HG03103 (cell line): ENCODE results near the gene CEMIP.

Source experiments
- ATAC-seq: cut with Tn5 transposase; IDR thresholded peaks from one replicate; pipeline ENCODE4 v1.9.1; 2021; ENCODE audit warnings: low read depth; ENCODE audit not compliant: unreplicated experiment

CEMIP gene

DNA sequence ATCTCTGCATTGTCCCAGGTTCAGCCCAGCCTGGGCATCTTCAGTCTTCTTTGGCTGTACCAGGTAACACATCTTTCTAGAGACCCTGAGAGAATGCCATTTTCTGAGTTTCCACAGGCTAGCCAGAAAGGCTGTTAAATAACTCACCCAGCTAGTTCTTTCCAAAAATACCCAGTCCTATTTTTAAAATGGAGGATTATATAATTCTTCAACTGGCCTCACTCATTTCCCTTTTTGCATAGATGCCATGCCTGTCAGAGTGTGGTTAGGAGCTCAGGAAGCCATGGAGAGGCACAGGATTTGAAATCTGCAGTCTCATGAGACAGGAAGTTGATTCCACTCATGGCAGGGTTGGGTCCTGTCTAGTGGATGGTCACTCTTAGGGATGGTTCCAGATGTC, 39.8 kb downstream of the CEMIP start:
- ATAC-seq, result no peak

- ATAC-seq, result no peak
Observed at GRCh38 chr15:80820092-80820491, 40.9 kb downstream of the CEMIP start.

DNA sequence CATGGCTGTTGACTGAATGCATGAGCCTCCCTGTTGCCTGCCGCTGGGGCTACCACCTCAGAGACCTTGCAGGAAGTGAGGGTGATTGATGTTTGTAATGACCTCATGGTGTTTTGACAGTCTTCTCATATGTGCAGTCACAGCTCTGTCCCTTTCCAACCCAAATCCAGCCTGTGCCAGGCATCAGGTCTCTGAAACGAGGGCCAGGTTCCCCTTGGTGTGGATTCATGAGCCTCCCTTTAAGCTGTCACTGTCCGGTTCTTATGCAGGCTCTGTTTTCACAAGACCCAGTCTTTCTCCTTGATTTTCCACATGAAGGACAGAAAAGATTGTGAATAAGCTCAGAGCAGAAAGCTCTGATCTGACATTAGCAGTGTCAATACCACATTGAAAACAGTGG, 43.1 kb downstream of the CEMIP start:
- no peak for ATAC-seq

DNA sequence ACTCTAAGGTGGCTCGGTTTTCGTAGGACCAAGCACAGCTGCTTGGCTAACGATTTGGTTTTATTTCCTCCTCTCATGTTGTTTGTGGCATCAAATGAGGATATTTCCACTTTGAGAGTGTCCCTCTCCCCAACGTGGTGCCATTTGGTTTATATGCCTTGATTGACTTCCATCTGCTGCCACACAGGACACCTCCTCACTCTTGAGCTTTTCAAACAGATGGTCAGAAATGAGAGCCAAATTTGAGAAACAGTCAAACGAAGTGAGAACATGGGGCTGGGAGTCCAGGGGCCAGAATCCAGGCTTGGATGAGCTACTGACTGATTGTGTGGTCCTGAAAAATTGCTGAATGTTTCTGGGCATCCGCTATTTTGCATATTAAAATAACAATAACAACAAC, 43.5 kb downstream of the CEMIP start:
- ATAC-seq, result no peak

GRCh38 chr15:80823120-80823519, 44.0 kb downstream of the CEMIP start:
- ATAC-seq, result no peak

DNA sequence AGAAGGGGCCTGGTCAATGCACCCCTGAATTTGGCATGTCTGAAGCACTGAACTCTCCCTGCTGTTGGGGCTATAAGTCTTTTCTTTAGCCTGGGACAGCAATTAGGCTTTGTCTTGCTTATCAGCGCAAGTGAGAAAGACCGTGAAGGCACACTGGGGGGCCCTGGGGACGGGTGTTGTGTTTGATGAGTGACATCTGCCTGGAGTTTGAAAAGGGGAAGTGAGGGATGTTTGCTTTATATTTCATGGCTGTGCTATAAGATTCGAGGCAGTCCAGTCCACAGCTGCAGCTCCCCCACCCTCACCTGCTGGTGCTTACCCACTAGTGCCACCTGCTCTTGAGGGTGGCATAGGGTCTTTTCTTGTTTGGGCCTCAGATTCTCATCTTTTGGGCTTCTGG, 44.8 kb downstream of the CEMIP start:
- ATAC-seq, result no peak

- no peak for ATAC-seq
Observed at GRCh38 chr15:80825361-80826030, 46.3 kb downstream of the CEMIP start.

DNA sequence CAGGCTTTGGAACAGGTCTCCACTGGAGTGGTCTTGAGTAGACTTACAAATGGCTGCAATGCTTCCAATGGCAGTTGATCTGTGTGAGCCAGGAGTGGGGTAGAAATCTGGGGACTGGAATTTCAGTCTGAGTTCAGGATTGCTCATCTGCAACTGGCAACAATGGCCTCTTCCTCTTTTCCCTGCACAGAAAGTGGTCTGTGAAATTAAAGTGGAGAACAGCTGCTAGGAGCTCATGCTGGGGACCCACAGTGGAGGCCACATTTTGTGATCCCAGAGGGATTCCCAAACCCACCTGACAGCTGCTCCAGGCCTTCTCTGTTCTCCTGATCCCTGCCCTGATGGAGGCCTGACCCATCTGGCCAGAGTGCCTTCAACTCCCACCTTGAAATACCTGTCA, 49.6 kb downstream of the CEMIP start:
- no peak for ATAC-seq

- ATAC-seq, result no peak
Observed at GRCh38 chr15:80830677-80831076, 51.5 kb downstream of the CEMIP start.

- no peak for ATAC-seq
Observed at GRCh38 chr15:80831192-80831591, 52.0 kb downstream of the CEMIP start.

GRCh38 chr15:80831606-80832224, 52.5 kb downstream of the CEMIP start:
- no peak for ATAC-seq

DNA sequence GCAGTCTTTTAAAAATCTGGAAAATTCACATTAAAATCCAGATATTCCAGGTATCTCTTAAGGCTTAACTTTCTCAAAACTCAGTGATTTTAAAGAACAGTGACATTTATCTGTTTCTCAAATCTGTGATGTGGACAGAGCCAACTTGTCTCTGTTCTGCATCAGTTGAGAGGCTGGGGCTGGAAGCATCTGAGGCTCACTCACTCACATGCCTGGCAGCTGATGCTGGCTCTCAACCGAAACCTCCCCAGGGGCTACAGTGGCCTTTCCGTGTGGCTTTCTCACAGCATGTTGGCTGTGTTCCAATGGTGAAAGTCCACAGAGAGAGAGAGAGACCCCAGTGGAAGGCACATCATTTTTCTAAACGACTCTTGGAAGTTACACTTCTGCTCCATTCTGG, 53.5 kb downstream of the CEMIP start:
- no peak for ATAC-seq

GRCh38 chr15:80834402-80834801, 55.2 kb downstream of the CEMIP start:
- ATAC-seq, result no peak

- no peak for ATAC-seq
Observed at GRCh38 chr15:80834906-80835305, 55.7 kb downstream of the CEMIP start.

GRCh38 chr15:80835336-80835735, 56.2 kb downstream of the CEMIP start:
- no peak for ATAC-seq

- no peak for ATAC-seq
Observed at GRCh38 chr15:80836223-80836622, 57.1 kb downstream of the CEMIP start.

- no peak for ATAC-seq
Observed at GRCh38 chr15:80837006-80837405, 57.8 kb downstream of the CEMIP start.

GRCh38 chr15:80838012-80838411, 58.8 kb downstream of the CEMIP start:
- ATAC-seq, result no peak

- no peak for ATAC-seq
Observed at GRCh38 chr15:80838666-80839065, 59.5 kb downstream of the CEMIP start.

DNA sequence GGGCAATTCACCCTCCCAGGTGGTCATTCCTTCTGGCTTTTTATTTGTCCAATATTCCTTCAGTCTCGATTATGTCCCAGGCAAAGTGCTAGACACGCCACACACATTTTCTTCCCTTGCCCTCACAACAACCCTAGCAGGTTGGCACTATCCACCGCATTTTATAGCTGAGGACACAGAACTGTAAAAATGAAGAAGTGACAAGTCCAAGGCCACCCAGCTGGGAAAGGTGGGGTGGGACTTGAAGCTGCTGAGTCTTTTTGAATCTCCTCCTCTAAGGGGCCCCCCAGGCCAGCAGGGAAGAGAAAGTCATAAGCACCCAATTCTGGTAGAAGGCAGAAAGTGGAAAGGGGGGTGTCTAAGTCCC, 60.6 kb downstream of the CEMIP start:
- no peak for ATAC-seq

GRCh38 chr15:80840182-80841130, 61.3 kb downstream of the CEMIP start:
- ATAC-seq, result no peak

- no peak for ATAC-seq
Observed at GRCh38 chr15:80841541-80841940, 62.4 kb downstream of the CEMIP start.
